IMR-90 (cell line): ENCODE results near the gene DMD. TPM values are rescaled to one million over a fixed set of nuclear protein-coding genes. Genes with fewer than 3 reads are reported as not detected.

Experiments
- ATAC-seq: fragments of 200-7000 bp; cut with Tn5 transposase; 2 replicates; pipeline ENCODE4 v1.9.1; 2020; ENCODE audit warnings: low read depth, mild to moderate bottlenecking, moderate library complexity
- BruUV-seq: library from RNA; stranded (reverse); fragments of 400-500 nt; replicated peaks from 2 replicates; lab custom pipeline; 2021; lab: Mats Ljungman, UMichigan
- CTCF ChIA-PET: fragments of 300-600 bp; formaldehyde crosslinking; extraction: SDS; loops from one replicate; lab custom pipeline; 2021; ENCODE audit warnings: antibody characterized with exemption; lab: Yijun Ruan, JAX
- POLR2A ChIA-PET: fragments of 300-600 bp; sonication (Branson Sonifier 250); formaldehyde crosslinking; loops from one replicate; lab custom pipeline; 2022; ENCODE audit warnings: antibody characterized with exemption; ENCODE audit not compliant: unreplicated experiment; lab: Charles Lee
- DNase-seq: peaks from one replicate; pipeline ENCODE4 v3.0.0; 2013
- H2AFZ ChIP-seq: replicated peaks from 2 replicates; pipeline ENCODE3; 2013; ENCODE audit warnings: low read length, mild to moderate bottlenecking; ENCODE audit not compliant: poor library complexity
- H2AK5ac ChIP-seq: 2 replicates; pipeline ENCODE4 v1.6.1; 2013; ENCODE audit warnings: low read depth, low read length, inconsistent platforms
- H2AK9ac ChIP-seq: replicated peaks from 2 replicates; pipeline ENCODE3; 2013; ENCODE audit warnings: mild to moderate bottlenecking, low read depth, low read length, moderate library complexity; ENCODE audit not compliant: poor library complexity
- H2BK120ac ChIP-seq: 2 replicates; pipeline ENCODE4 v1.6.1; 2013; ENCODE audit warnings: low read depth, low read length, inconsistent platforms
- H2BK15ac ChIP-seq: 3 replicates; pipeline ENCODE4 v1.6.1; 2013; ENCODE audit warnings: low read depth, low read length, inconsistent platforms
- H2BK20ac ChIP-seq: 2 replicates; pipeline ENCODE4 v1.6.1; 2013; ENCODE audit warnings: low read depth, mild to moderate bottlenecking, inconsistent platforms, low read length, moderate library complexity
- H2BK5ac ChIP-seq: 2 replicates; pipeline ENCODE4 v1.6.1; 2013; ENCODE audit warnings: mild to moderate bottlenecking, low read depth, low read length, inconsistent platforms; ENCODE audit not compliant: poor library complexity, severe bottlenecking
- H3K14ac ChIP-seq: replicated peaks from 2 replicates; pipeline ENCODE4 v1.6.1; 2013; ENCODE audit warnings: low read depth, low read length, inconsistent platforms
- H3K18ac ChIP-seq: 2 replicates; pipeline ENCODE4 v1.6.1; 2013; ENCODE audit warnings: low read depth, low read length, control low read depth
- H3K23ac ChIP-seq: 2 replicates; pipeline ENCODE4 v1.6.1; 2013; ENCODE audit warnings: low read depth, low read length, inconsistent platforms
- H3K27ac ChIP-seq: 2 replicates; pipeline ENCODE4 v1.5.1; 2013; ENCODE audit warnings: mild to moderate bottlenecking, control low read depth, low read length; ENCODE audit not compliant: insufficient read depth
- H3K27me3 ChIP-seq: 2 replicates; pipeline ENCODE4 v1.6.1; 2013; ENCODE audit warnings: low read length; ENCODE audit not compliant: control insufficient read depth, insufficient read depth
- H3K36me3 ChIP-seq: 2 replicates; pipeline ENCODE4 v1.6.1; 2013; ENCODE audit warnings: low read length, mixed read lengths; ENCODE audit not compliant: control insufficient read depth, insufficient read depth
- H3K4ac ChIP-seq: 2 replicates; pipeline ENCODE4 v1.6.1; 2013; ENCODE audit warnings: low read depth, low read length, inconsistent platforms
- H3K4me1 ChIP-seq: 2 replicates; pipeline ENCODE4 v1.6.1; 2013; ENCODE audit warnings: low read length, mixed read lengths; ENCODE audit not compliant: control insufficient read depth, insufficient read depth
- H3K4me2 ChIP-seq: 2 replicates; pipeline ENCODE4 v1.6.1; 2013; ENCODE audit warnings: low read depth, mild to moderate bottlenecking, control low read depth, low read length, moderate library complexity
- H3K4me3 ChIP-seq: 2 replicates; pipeline ENCODE4 v1.5.1; 2013; ENCODE audit warnings: low read depth, mild to moderate bottlenecking, control low read depth, low read length, moderate library complexity; ENCODE audit not compliant: insufficient read depth
- H3K56ac ChIP-seq: 2 replicates; pipeline ENCODE4 v1.6.1; 2013; ENCODE audit warnings: low read length, inconsistent platforms; ENCODE audit not compliant: insufficient read depth; ENCODE audit errors: extremely low read depth
- H3K79me1 ChIP-seq, 2 experiments: 2 replicates each; pipeline ENCODE4 v1.6.1; 2013; ENCODE audit warnings: low read length in 2 of 2, inconsistent platforms in 1 of 2, low read depth in 1 of 2
- H3K9ac ChIP-seq: 2 replicates; pipeline ENCODE4 v1.6.1; 2013; ENCODE audit warnings: low read depth, low read length, control low read depth
- H3K9me1 ChIP-seq: 2 replicates; pipeline ENCODE4 v1.6.1; 2013; ENCODE audit warnings: low read length, inconsistent platforms; ENCODE audit not compliant: insufficient read depth
- H3K9me3 ChIP-seq: 2 replicates; pipeline ENCODE4 v1.6.1; 2013; ENCODE audit warnings: low read length; ENCODE audit not compliant: control insufficient read depth, insufficient read depth
- H4K20me1 ChIP-seq: 2 replicates; pipeline ENCODE4 v1.6.1; 2013; ENCODE audit warnings: low read length, inconsistent platforms; ENCODE audit not compliant: insufficient read depth
- H4K5ac ChIP-seq: 2 replicates; pipeline ENCODE4 v1.6.1; 2013; ENCODE audit warnings: mild to moderate bottlenecking, low read depth, low read length, control low read depth
- H4K8ac ChIP-seq, 2 experiments: 2 replicates each; pipeline ENCODE4 v1.6.1; 2013; ENCODE audit warnings: low read depth in 2 of 2, low read length in 2 of 2, control low read depth in 1 of 2, inconsistent platforms in 1 of 2
- H4K91ac ChIP-seq: 2 replicates; pipeline ENCODE4 v1.6.1; 2013; ENCODE audit warnings: low read depth, low read length, inconsistent platforms; ENCODE audit not compliant: insufficient read depth
- BHLHE40 ChIP-seq: fragments of 150-350 bp; IDR thresholded peaks from 2 replicates; pipeline ENCODE4 v1.6.1; 2016; ENCODE audit warnings: mild to moderate bottlenecking, low read depth, low read length
- POLR2A ChIP-seq: IDR thresholded peaks from 2 replicates; pipeline ENCODE4 v1.6.1; 2012; ENCODE audit warnings: mild to moderate bottlenecking, low read depth, low read length
- SMC3 ChIP-seq: fragments of 150-350 bp; IDR thresholded peaks from 2 replicates; pipeline ENCODE4 v1.6.1; 2016; ENCODE audit warnings: low read depth, mild to moderate bottlenecking, antibody characterized with exemption, low read length, moderate library complexity
- WGBS, 2 experiments: methylation state at CpG; one replicate each; pipeline versions ENCODE4 v1.1.5 to v1.1.7; 2013; ENCODE audit warnings: missing lambda C conversion rate in 2 of 2; ENCODE audit not compliant: insufficient read length in 1 of 2; ENCODE audit errors: extremely low coverage in 2 of 2; 5-methylcytosine and 5-hydroxymethylcytosine counted together
- dilution Hi-C: fragments of 300-500 bp; cut with HindIII; formaldehyde crosslinking; loops from one replicate; pipeline ENCODE4 v1.14.3; 2018; ENCODE audit warnings: low sequenced_read_pairs; ENCODE audit not compliant: unreplicated experiment
- in situ Hi-C: fragments of 300-500 bp; cut with MboI; formaldehyde crosslinking; loops from 3 replicates; pipeline ENCODE4 v1.14.3; 2019; ENCODE audit warnings: low sequenced_read_pairs, inconsistent platforms, mixed read lengths
- intact Hi-C: fragments of 100-400 bp; cut with micrococcal nuclease; formaldehyde crosslinking; loops from 2 replicates; pipeline ENCODE4 v1.10.0; 2022
- polyA plus RNA-seq, 3 experiments: library from polyadenylated mRNA; depleted of rRNA; stranded (reverse); fragments of >200 nt; gene quantifications; 2 replicates each; pipeline ENCODE4 v1.2.3, GENCODE V29; 2012; ENCODE audit warnings: low replicate concordance in 1 of 3
- total RNA-seq: library from RNA; depleted of rRNA; stranded (reverse); fragments of >200 nt; gene quantifications from 2 replicates; pipeline ENCODE4 v1.2.3, GENCODE V29; 2012
- TF ChIP-seq, protein P1 (sequence below): conservative IDR thresholded peaks from 2 replicates; pipeline ENCODE4 v1.5.1; 2012; ENCODE audit warnings: mild to moderate bottlenecking, low read depth, low read length, improper control_type of control experiment

DMD gene
- total and polyA plus RNA-seq, 2 of the 4 experiments (the other 2 are of a cell fraction): 6.6 to 11.8 TPM

DNA sequence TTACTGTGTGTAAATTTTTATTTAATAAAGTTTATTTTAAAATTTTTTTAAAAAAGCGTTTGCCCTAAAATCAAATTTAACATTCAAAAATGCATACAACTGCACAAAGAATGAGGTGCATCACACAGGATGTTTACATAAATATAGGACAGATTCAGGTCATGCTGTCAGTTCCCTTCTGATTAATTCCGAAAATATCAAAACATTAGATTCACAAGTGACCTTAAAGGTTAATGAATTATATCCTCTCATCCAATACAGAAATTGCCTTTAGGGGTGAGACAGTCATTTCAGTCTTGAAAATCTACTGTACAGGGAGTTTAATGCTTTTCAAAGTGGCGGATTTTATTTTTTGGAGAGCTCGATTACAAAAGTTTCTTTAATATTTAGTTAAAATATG lies 1930.8 kb downstream of the DMD start:
- H3K27me3 ChIP-seq: no peaks in the 10 kb centered on the region
- no peak overlapping the region for H2AFZ ChIP-seq
- H4K5ac ChIP-seq: no peak overlapping the region
- no TSS peak for BruUV-seq
- H3K4me3 ChIP-seq: no peak overlapping the region
- no peak overlapping the region for H4K91ac ChIP-seq
- H4K8ac ChIP-seq: no peak overlapping the region
- H3K4me2 ChIP-seq: no peak overlapping the region
- peaks cover 2% of the 10 kb centered on the region for H3K4me1 ChIP-seq
- no peaks in the 10 kb centered on the region for H3K9me1 ChIP-seq
- no peaks in the 10 kb centered on the region for H3K79me1 ChIP-seq
- DNase-seq (no peak), ATAC-seq (no peak)
- POLR2A ChIA-PET: no interaction called here
- no peak overlapping the region for H2BK120ac ChIP-seq
- no peak overlapping the region for H3K14ac ChIP-seq
- TF ChIP-seq SMC3 (no peak), POLR2A (no peak), BHLHE40 (no peak)
- TF ChIP-seq, protein P1, sequence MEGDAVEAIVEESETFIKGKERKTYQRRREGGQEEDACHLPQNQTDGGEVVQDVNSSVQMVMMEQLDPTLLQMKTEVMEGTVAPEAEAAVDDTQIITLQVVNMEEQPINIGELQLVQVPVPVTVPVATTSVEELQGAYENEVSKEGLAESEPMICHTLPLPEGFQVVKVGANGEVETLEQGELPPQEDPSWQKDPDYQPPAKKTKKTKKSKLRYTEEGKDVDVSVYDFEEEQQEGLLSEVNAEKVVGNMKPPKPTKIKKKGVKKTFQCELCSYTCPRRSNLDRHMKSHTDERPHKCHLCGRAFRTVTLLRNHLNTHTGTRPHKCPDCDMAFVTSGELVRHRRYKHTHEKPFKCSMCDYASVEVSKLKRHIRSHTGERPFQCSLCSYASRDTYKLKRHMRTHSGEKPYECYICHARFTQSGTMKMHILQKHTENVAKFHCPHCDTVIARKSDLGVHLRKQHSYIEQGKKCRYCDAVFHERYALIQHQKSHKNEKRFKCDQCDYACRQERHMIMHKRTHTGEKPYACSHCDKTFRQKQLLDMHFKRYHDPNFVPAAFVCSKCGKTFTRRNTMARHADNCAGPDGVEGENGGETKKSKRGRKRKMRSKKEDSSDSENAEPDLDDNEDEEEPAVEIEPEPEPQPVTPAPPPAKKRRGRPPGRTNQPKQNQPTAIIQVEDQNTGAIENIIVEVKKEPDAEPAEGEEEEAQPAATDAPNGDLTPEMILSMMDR: no peak
- H3K23ac ChIP-seq: no peak overlapping the region
- H3K9me3 ChIP-seq: no peaks in the 10 kb centered on the region
- no peak overlapping the region for H2AK9ac ChIP-seq
- intact Hi-C loops: no loop called here
- no peaks in the 10 kb centered on the region for H3K36me3 ChIP-seq
- H3K56ac ChIP-seq: no peak overlapping the region
- H2BK20ac ChIP-seq: no peak overlapping the region
- no peak overlapping the region for H3K9ac ChIP-seq
- no peak overlapping the region for H3K4ac ChIP-seq
- H2BK15ac ChIP-seq: no peak overlapping the region
- in situ Hi-C loops: no loop called here
- CTCF ChIA-PET: no interaction called here
- no peaks in the 10 kb centered on the region for H4K20me1 ChIP-seq
- H3K27ac ChIP-seq: no peak overlapping the region
- dilution Hi-C loops: no loop called here
- no peak overlapping the region for H2BK5ac ChIP-seq
- no peak overlapping the region for H2AK5ac ChIP-seq
- no CpG with 5 or more reads among the region's 4 CpGs for WGBS, 2 experiments
- H3K18ac ChIP-seq: no peak overlapping the region
